ENCODE measurements around the gene WRAP53.
"Not testable (repeated sequence)": the region's sequence is repeated elsewhere in the genome, so short reads cannot be mapped to it uniquely, and the experiment has no call there.

Gene WRAP53

DNA sequence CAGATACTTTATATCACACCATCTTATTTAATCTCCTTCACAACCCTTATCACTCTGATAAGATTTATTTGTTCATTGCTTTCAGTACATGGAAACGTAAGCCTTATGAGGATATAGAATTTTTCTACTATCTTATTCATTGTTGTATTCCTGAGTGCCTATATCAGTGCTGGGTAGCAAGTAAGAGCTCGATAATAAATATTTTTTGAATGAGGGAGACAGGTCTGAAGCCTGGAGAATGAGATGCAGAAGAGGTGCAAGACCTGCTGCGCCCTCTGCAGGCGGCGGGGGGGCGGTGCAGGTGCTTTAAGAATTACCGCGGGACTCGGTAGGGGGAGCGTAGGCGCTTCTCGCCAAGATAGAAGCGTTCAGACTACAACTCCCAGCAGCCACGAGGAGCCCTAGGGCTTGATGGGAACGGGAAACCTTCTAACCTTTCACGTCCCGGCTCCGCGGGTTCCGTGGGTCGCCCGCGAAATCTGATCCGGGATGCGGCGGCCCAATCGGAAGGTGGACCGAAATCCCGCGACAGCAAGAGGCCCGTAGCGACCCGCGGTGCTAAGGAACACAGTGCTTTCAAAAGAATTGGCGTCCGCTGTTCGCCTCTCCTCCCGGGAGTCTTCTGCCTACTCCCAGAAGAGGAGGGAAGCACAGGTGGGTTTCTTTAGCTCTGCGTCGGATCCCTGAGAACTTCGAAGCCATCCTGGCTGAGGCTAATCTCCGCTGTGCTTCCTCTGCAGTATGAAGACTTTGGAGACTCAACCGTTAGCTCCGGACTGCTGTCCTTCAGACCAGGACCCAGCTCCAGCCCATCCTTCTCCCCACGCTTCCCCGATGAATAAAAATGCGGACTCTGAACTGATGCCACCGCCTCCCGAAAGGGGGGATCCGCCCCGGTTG lies at the start of gene WRAP53:
TSS of gene WRAP53 (plus strand) at position 570 of the 900 bp plus-strand sequence. CDS start at position 742, 172 bp downstream.
- peak; percentile 97 for DNase-seq

DNA sequence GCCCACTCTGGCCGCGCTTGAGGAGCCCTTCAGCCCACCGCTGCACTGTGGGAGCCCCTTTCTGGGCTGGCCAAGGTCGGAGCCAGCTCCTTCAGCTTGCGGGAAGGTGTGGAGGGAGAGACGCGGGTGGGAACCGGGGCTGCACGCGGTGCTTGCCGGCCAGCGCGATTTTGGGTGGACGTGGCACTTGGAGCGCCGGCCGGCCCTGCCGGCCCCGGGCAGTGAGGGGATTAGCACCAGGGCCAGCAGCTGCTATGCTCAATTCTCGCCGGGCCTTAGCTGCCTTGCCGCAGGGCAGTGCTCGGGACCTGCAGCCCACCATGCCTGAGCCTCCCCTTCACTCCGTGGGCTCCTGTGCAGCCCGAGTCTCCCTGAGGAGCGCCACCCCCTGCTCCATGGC lies 47.5 kb upstream of the WRAP53 start:
- DNase-seq, result no peak

DNA sequence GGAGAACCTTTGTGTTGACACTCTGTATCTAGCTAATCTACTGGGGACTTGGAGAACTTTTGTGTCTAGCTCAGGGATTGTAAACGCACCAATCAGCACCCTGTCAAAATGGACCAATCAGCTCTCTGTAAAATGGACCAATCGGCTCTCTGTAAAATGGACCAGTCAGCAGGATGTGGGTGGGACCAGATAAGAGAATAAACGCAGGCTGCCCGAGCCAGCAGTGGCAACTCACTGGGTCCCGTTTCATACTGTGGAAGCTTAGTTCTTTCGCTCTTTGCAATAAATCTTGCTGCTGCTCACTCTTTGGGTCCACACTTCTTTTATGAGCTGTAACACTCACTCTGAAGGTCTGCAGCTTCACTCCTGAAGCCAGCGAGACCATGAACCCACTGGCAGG lies 46.6 kb upstream of the WRAP53 start:
- not testable (repeated sequence) for DNase-seq

DNA sequence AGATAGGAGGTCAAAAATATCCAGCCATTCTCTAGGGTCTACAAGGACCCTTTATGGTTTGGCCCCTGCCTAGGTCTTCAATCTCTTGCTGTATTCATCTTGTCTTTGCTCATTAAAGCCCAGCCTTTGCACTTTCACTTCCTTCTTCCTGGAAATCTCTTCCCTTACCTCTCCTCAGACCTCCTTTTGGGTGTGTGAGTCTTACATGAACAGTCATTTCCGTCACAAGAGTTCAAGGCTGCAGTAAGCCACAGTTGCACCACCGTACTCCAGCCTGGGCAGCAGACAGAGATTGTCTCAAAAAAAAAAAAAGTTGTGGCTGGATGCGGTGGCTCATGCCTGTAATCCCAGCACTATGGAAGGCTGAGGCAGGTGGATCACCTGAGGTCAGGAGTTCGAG lies 43.5 kb upstream of the WRAP53 start:
- DNase-seq, result no peak

DNA sequence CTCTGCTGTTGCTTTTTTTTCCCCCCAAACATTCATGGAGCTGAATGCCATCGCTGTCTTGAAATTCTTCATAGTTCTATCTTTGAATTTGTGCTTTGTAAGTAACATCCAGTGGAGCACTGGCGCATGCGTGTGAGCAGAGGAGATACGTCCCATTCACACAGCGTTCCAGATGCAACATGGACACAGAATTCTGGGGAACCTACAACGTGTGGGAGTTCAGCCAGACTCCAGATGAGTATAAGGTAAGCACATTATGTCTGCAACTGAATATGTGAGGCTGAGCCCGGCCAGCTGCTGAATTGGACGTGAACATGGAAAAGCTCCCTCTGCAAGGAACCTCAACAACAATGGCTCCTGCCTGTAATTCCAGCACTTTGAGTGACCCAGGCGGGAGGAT lies 41.8 kb upstream of the WRAP53 start:
- DNase-seq, result no peak

DNA sequence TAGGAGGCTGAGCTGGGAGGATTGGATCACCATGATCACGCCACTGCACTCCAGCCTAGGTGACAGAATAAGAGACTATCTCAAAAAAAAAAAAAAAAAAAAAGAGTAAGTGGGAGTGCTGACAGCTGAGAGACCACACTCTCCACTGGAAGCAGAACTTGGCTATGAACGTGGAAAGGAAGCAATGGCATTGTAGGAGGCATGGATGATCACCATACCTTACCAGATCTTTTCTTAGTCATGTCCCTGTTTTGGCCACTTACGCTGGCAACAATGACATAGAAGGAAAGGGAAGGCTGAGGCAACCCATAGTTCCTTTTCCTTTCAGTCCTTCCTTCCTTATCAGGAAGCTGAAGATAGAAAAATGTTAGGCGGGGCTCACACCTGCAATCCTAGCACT lies 41.3 kb upstream of the WRAP53 start:
- no peak for DNase-seq

DNA sequence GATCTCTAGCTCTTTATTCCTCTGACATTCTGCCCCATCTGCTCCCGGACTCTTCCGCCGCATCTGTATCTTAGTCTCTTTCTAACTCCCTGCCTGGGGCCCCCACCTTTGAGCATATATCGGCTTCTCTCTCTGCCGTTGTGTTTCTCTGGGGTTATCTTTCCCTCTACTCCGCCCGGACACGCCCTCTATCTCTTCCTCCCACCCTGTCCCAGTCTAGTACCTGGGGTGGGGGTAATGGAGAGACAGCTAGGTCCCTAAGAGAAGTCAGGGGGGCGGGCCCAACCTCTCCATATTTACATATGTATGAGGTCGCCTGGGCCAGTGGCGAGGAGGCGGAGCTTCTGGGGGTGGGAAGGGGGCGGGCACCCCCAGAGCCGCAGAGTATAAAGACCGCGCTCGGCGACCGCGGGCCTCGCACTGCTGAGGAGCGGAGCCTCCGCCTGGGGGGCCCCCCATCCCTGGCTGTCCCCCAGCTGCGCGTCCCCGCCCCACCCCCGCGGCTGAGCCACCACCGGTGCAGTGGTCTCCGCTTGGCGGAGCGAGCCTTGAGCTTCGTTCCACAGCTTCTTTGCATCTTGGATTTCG lies 37.7 kb upstream of the WRAP53 start, which contains the start of gene ATP1B2:
TSS of gene ATP1B2 (plus strand) at position 418 of the 588 bp plus-strand sequence. CDS start 593 bp downstream, outside the sequence.
- no peak for DNase-seq

DNA sequence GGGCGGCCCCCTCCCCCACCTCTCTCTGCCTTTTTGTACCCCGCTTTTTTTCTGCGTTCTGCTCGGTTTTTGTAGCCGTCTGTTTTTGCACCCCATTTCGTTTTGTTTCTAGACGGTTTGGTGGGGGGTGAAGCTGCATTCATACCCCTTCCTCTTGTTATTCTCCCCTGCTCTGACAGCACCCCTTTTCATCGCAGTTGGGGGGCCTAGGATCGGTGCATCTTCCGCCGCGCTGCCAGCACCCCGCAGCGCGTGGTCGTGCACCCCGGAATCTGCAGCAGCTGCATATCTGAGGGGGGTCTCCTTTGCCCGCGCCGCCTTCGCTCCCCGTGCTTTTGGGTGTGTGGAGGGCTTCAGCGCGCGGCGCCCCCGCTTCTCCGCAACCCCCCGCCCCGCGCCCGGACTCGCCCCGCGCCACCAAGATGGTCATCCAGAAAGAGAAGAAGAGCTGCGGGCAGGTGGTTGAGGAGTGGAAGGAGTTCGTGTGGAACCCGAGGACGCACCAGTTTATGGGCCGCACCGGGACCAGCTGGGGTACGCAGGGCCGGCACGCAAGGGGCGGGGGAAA lies 37.1 kb upstream of the WRAP53 start:
- no peak for DNase-seq

DNA sequence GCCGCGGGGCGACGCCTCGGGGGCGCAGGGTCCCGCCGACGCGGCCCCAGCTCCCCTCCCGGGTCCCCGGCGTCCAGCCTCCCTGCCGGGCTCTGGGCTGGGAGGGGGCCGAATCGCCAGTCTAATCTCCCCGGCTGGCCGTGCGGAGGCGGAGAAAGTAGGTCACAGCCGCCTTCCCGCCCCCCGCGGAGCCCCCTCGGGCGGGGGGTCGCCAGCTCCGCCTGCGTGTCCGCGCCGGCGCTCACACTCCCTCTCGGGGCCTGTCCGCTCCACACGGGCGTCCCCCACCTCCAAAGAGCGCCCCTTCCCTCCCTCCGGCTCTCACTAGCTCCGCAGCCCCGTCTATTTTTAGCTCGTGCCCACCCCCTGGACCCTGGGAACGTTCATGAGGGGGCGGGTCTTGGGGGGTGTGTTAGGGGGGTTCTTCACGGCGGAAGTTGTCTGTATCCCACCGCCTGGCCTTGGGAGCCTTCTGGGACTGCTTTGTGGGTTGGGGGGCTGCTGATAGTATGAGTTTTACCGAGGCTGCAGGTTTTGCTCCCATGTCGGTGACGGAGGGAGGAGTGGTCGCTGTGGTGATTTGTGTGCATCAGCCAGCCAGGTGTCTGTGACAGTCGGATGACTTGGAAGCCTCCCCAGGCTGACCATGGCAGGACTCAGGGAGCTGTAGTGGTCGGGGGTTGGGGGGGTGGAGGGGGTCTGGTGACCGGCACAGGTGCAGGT lies 36.5 kb upstream of the WRAP53 start:
- DNase-seq, result no peak

DNA sequence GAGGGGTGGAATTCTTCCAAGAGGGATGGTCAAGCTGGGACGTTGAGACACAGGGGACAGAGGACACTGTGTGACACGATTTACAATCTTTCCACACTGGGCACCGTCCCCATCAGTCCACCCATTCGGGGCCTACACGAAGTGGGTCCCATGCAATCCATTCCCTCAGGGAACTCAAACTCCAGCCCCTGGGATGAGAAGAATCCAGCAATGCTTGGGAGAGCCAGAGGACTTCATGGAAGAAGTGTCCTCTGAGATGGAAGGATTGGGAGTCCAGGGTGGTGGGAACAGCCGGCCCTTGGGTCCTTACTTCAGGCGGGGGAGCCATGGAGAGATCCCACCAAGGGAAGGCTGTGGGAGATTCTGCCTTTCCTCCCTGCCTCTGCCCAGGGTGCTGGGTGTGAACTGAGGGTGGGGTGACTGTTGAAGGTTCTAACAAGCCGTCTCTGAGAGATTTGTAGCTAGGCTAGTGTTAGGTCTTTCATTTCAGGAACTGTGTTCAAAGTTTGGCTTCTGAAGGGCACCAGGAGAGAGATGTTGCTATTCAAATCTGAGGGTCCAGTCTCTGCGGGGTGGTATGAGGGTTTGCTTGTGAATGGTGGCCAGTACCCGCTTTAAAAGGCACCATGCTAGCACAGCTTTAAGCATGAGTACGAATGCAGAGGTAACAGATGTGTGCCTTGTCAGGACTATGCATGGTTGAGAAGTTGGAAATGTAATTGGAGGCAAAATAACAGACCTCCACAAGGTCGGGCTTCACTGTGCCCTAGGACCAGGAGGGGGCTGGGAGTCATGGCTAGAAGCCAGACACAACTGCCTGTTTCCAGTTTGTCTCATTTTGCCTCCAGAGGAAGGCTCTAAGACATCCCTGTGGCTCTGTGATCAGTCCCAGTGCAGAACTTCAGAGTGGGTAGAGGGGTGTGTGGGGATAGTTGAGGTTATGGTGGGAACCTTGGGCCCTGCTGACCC lies 35.6 kb upstream of the WRAP53 start:
- no peak for DNase-seq

DNA sequence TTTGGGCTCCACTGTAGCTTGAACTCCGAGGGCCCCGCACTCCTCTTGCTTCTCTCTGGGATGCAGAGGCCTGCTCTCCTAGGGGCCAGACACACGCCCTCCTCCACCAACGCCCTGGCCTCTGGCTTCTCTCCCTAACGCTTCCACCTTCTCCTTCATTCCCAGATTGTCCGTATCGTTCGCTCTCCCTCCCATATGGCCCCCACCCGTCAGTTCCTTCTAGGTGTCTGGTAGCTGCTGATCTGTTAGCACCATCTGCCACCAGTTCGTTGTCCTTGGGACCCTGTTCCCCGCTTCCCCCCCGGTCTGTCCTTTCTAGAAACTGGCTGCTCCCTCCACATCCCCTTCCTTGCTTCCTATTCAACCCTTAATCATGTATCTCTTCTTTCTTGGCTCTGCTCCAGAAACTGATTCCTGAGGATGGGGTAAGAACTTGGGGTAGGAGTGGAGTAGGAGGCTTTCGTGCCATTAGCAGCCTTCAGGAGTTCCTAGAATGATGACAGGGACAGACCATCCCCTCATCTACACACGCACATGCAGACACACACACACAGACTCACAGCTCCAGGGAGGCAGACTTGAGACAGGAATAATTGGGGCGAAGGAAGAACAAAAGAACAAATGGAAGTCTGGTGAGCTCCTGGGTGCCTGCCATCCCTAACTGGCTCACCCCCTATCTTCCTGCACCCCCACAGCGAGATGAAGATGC lies 33.3 kb upstream of the WRAP53 start:
- no peak for DNase-seq

DNA sequence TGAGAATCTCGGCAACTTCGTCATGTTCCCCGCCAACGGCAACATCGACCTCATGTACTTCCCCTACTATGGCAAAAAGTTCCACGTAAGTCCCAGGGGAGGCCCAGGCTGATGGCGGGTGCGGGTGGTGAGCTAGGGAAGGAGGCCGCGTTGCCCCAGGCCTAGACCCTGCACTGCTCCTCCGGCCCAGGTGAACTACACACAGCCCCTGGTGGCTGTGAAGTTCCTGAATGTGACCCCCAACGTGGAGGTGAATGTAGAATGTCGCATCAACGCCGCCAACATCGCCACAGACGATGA lies 32.8 kb upstream of the WRAP53 start:
- DNase-seq, result no peak

DNA sequence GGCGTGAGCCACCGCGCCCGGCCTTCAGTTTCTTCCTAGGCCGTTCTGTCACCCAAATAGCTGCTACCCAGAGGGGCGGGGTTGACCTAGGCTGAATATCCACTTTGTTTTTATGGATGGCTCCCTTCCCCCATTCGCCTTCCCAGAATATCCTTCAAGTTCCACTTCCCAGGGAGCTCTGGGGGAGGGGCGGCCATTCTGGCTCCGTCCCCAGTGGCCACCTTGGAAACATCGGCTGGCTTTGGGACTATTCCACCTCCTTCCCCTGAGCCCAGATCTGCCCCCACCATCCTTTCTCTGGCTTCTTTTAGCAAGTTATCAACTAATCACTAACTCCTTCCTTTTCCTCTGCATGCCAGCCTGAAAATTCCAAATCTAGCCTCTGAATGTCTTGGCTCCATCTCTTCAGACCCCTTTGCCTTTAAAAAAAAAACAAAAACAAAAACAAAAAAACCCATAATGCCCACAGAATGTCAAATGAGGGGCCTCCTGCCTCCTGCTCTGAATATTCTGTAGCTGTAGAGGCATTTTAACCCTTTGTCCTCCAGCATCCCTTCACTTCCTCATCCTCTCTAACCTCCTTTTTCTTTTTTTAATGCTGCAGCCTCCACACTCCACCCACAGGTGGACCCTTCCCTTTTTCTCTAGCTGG lies 31.2 kb upstream of the WRAP53 start:
- no peak for DNase-seq

DNA sequence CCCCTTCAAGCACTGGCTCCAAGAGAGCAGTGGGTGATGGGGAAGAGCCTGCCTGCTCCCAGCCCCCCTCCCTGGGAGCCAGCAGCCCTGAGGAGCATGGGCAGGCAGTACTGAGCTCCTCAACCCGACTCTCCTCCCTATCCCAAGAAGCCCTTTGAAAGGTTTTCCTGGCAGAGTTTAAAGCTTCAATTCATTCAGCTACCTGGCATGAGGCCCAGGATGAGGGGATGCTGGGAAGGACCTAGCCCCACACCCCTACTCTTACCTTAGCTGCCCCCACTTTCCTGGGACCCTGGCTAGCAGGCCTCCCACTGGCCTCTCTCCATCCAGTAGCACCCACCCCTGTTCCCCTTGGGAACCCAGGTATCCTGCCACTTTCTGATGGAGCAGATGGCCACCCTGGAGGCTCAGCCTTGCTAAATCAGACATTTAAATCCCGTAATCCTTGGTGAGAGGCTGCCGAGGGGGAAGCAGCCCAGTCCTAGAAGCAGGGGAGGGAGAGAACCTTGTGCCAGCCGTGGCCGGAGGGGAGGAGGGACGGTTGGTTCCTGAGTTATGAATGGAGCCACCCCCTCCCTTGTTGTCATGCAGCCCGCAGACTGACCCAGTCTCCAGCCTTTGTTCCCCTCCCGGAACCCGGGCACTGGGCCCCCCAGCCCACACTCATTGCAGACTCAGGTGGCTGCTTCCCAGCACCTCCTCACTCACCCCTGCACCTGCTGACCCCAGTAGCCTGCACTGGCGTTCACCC lies 20.4 kb upstream of the WRAP53 start:
- no peak for DNase-seq

DNA sequence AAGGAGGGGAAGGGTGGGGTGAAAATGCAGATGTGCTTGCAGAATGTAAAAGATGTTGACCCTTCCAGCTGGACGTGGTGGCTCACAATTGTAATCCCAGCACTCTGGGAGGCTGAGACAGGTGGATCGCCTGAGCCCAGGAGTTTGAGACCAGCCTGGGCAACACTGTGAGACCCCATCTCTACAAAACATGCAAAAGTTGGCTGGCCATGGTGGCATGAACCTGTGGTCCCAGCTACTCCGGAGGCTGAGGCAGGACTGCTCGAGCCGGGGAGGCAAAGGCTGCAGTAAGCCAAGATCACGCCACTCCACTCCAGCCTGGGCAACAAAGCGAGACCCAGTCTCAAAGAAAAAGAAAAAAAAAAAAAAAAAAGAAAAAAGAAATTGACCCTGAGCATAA lies 19.8 kb upstream of the WRAP53 start:
- DNase-seq, result no peak

DNA sequence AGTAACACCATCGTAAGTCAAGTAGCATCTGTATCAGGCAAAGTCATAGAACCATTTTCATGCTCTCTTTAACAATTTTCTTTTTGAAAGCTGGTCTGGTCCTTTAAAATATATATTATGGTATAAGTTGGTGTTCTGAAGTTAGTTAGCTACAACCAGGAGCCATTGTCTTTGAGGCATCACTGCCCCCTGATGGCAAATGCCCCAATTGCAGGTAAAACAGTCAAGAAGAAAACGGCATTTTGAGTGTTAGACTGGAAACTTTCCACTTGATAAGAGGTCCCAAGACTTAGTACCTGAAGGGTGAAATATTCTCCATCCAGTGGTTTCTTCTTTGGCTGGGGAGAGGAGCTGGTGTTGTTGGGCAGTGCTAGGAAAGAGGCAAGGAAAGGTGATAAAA lies 15.0 kb upstream of the WRAP53 start:
- no peak for DNase-seq

DNA sequence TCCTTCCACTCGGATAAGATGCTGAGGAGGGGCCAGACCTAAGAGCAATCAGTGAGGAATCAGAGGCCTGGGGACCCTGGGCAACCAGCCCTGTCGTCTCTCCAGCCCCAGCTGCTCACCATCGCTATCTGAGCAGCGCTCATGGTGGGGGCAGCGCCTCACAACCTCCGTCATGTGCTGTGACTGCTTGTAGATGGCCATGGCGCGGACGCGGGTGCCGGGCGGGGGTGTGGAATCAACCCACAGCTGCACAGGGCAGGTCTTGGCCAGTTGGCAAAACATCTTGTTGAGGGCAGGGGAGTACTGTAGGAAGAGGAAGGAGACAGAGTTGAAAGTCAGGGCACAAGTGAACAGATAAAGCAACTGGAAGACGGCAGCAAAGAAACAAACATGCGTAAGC lies 13.3 kb upstream of the WRAP53 start:
- DNase-seq, result no peak

DNA sequence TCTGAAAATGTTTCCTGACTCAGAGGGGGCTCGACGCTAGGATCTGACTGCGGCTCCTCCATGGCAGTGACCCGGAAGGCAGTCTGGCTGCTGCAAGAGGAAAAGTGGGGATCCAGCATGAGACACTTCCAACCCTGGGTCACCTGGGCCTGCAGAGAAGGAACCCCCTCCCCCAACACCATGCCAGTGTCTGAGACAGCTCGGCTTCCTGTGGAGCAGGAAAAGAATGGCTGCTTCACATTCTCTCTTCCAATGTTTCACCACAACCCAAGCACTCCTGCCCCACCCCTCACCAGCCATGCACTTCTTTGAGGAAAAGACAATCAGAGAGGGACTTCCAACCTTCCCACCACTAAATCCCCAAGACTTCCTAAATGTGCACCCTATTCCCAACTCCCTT lies 11.7 kb upstream of the WRAP53 start:
- no peak for DNase-seq

DNA sequence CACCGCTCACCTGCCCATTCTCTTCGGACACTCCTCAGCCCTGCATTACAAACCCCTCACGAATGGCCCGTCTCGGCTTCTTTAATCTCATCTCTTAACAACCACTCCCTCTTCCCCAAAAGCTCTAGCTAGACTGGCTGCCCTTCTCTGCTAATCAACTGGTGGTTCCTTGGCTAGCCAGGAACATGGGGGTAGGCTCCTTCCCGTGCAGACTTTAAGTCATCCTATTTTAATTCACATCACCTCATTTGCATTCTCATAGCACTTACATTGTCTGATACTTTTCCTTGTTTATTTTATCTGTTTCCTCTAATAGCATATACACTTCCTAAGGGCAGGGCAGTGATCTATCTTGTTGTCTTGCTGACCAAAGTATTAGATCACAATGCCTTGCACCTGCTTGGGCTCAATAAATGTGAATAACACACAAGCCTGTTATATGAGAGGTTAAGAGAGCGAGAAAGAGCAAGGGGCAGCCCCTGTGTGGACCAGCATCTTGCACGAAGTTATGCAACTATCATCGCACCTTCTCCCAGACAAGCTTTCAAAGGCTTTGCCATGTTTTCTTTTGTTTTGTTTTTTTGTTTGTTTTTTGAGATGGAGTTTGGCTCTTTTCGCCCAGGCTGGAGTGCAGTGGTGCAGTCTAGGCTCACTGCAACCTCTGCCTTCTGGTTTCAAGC lies 10.7 kb upstream of the WRAP53 start:
- no peak for DNase-seq

Data from NCI-H446 treated with DMSO at 0.1 percent for 48 hours (cell line).